HEK293T (cell line): Measurements from ENCODE around the gene SCTR.

Source experiments
- CTCF ChIA-PET: fragments of 350-600 bp; formaldehyde crosslinking; extraction: SDS; loops from one replicate; lab custom pipeline; 2021; ENCODE audit warnings: antibody characterized with exemption, inconsistent platforms; lab: Yijun Ruan, JAX
- POLR2A ChIA-PET: fragments of 350-600 bp; formaldehyde crosslinking; extraction: SDS; loops from one replicate; lab custom pipeline; 2020; ENCODE audit warnings: antibody characterized with exemption, inconsistent platforms; lab: Yijun Ruan, JAX
- DNase-seq: peaks from one replicate; pipeline ENCODE4 v3.0.0; 2012; ENCODE audit warnings: mixed read lengths; ENCODE audit errors: extremely low spot score
- ARNT ChIP-seq: fragments of 450-650 bp; IDR thresholded peaks from 2 replicates; pipeline ENCODE4 v1.6.1; 2017; ENCODE audit warnings: mild to moderate bottlenecking
- BHLHE40 ChIP-seq: fragments of 450-650 bp; IDR thresholded peaks from 2 replicates; pipeline ENCODE4 v1.6.1; 2016; ENCODE audit warnings: mild to moderate bottlenecking, moderate library complexity, borderline replicate concordance
- CTBP1 ChIP-seq: fragments of 450-650 bp; IDR thresholded peaks from 2 replicates; pipeline ENCODE4 v1.6.1; 2016; ENCODE audit warnings: borderline replicate concordance
- ELF4 ChIP-seq: fragments of 450-650 bp; IDR thresholded peaks from 2 replicates; pipeline ENCODE4 v1.6.1; 2017; ENCODE audit warnings: antibody characterized with exemption
- FOXA1 ChIP-seq: fragments of 450-650 bp; IDR thresholded peaks from 2 replicates; pipeline ENCODE4 v1.6.1; 2016; ENCODE audit warnings: mild to moderate bottlenecking
- FOXK2 ChIP-seq: fragments of 450-650 bp; IDR thresholded peaks from 2 replicates; pipeline ENCODE4 v1.6.1; 2016; ENCODE audit warnings: mild to moderate bottlenecking
- FOXM1 ChIP-seq: fragments of 450-650 bp; IDR thresholded peaks from 2 replicates; pipeline ENCODE4 v1.6.1; 2017; ENCODE audit warnings: mild to moderate bottlenecking, borderline replicate concordance
- HDGF ChIP-seq: fragments of 450-650 bp; IDR thresholded peaks from 2 replicates; pipeline ENCODE4 v1.6.1; 2017; ENCODE audit warnings: antibody characterized with exemption, borderline replicate concordance
- L3MBTL2 ChIP-seq: fragments of 450-650 bp; conservative IDR thresholded peaks from 2 replicates; pipeline ENCODE4 v1.6.1; 2016; ENCODE audit warnings: mild to moderate bottlenecking
- LEF1 ChIP-seq: fragments of 450-650 bp; IDR thresholded peaks from 2 replicates; pipeline ENCODE4 v1.6.1; 2017; ENCODE audit warnings: mild to moderate bottlenecking, borderline replicate concordance
- NFRKB ChIP-seq: fragments of 450-650 bp; IDR thresholded peaks from 2 replicates; pipeline ENCODE4 v1.6.1; 2016; ENCODE audit warnings: mild to moderate bottlenecking, moderate library complexity
- SP1 ChIP-seq: fragments of 450-650 bp; IDR thresholded peaks from 2 replicates; pipeline ENCODE4 v1.6.1; 2017
- SUZ12 ChIP-seq: fragments of 450-650 bp; IDR thresholded peaks from 2 replicates; pipeline ENCODE4 v1.6.1; 2016; ENCODE audit warnings: mild to moderate bottlenecking
- TARDBP ChIP-seq: fragments of 450-650 bp; IDR thresholded peaks from 2 replicates; pipeline ENCODE4 v1.6.1; 2016
- ZNF384 ChIP-seq: fragments of 450-650 bp; IDR thresholded peaks from 2 replicates; pipeline ENCODE4 v1.6.1; 2016
- TF ChIP-seq, protein P1 (sequence below): fragments of 450-650 bp; IDR thresholded peaks from 2 replicates; pipeline ENCODE4 v1.6.1; 2016

The SCTR gene

GRCh38 chr2:119478978-119479295 is 45.3 kb downstream of the SCTR start:
- CTCF ChIA-PET, result interaction anchor here (1.4 kb wide), 1 partner anchor 10 kb away, joined by 3 read pairs; no protein-coding TSS in a partner anchor
- POLR2A ChIA-PET, result no interaction called here
- TF ChIP-seq SUZ12, result no peak
- TF ChIP-seq ELF4, result no peak
- TF ChIP-seq L3MBTL2, result no peak
- TF ChIP-seq, protein P1, sequence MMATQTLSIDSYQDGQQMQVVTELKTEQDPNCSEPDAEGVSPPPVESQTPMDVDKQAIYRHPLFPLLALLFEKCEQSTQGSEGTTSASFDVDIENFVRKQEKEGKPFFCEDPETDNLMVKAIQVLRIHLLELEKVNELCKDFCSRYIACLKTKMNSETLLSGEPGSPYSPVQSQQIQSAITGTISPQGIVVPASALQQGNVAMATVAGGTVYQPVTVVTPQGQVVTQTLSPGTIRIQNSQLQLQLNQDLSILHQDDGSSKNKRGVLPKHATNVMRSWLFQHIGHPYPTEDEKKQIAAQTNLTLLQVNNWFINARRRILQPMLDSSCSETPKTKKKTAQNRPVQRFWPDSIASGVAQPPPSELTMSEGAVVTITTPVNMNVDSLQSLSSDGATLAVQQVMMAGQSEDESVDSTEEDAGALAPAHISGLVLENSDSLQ, result no peak
- TF ChIP-seq LEF1, result no peak
- TF ChIP-seq CTBP1, result no peak
- TF ChIP-seq ARNT, result no peak
- TF ChIP-seq FOXM1, result no peak
- no peak for TF ChIP-seq HDGF
- TF ChIP-seq NFRKB, result no peak
- no peak for TF ChIP-seq FOXK2
- no peak for TF ChIP-seq FOXA1
- no peak for TF ChIP-seq BHLHE40
- no peak for TF ChIP-seq TARDBP
- no peak for TF ChIP-seq ZNF384
- DNase-seq, result no peak

GRCh38 chr2:119478188-119478977 is 45.9 kb downstream of the SCTR start:
- no peak for DNase-seq
- CTCF ChIA-PET, result no interaction called here

GRCh38 chr2:119477113-119477505 is 47.2 kb downstream of the SCTR start:
- DNase-seq, result no peak
- ChIA-PET POLR2A (no interaction called here), CTCF (interaction anchor here (0.6 to 2.4 kb wide), 14 partner anchors 9 to 264 kb away, joined by 3 to 17 read pairs (median 6); no protein-coding TSS in a partner anchor)
- TF ChIP-seq HDGF (no peak), CTBP1 (no peak), SUZ12 (no peak)
- TF ChIP-seq, protein P1, result no peak

More at GRCh38 chr2:119478188-119478977, 45.9 kb downstream of the SCTR start:
- TF ChIP-seq FOXA1 (no peak), FOXK2 (no peak), CTBP1 (no peak), SP1 (no peak), ZNF384 (no peak), FOXM1 (no peak)
- TF ChIP-seq, protein P1, result no peak
- POLR2A ChIA-PET, result no interaction called here

- CTCF ChIA-PET, result interaction anchor here (0.9 to 2.4 kb wide), 18 partner anchors 9 to 264 kb away, joined by 3 to 17 read pairs (median 4); no protein-coding TSS in a partner anchor
- POLR2A ChIA-PET, result interaction anchor here (0.7 kb wide), 1 partner anchor 10 kb away, joined by 3 read pairs; no protein-coding TSS in a partner anchor
- DNase-seq, result peak; percentile 86
- TF ChIP-seq LEF1, result no peak
- no peak for TF ChIP-seq NFRKB
- TF ChIP-seq L3MBTL2, result no peak
- no peak for TF ChIP-seq FOXK2
- TF ChIP-seq, protein P1, result no peak
- TF ChIP-seq FOXA1, result no peak
- no peak for TF ChIP-seq BHLHE40
- no peak for TF ChIP-seq ZNF384
- TF ChIP-seq CTBP1, result no peak
- TF ChIP-seq ELF4, result no peak
- no peak for TF ChIP-seq SUZ12
- no peak for TF ChIP-seq FOXM1
- TF ChIP-seq TARDBP, result no peak
- TF ChIP-seq ARNT, result no peak
- no peak for TF ChIP-seq SP1
- TF ChIP-seq HDGF, result no peak
These were observed 47.8 kb downstream of the SCTR start for GRCh38 chr2:119476301-119477112.

DNA sequence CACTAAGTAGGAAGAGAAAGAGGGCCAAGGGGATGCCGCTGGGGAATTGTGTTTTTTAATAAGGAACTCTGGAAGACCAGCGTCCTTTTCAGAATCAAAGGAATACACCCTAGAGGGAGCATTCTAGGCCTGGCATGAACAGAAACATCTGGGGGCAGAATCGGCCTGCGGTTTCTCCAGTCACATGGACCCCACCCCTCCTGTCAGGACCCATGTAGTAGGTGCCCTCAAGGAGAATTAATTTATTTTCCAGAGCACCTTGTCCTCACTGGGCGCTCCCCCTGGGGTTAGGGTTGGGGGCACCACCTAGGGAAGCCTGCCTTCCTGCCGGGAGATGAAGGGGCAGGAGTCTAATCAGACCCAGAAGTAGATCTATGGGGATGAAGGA is 48.4 kb downstream of the SCTR start:
- DNase-seq, result no peak

More for the DNA sequence above, 48.4 kb downstream of the SCTR start:
- TF ChIP-seq FOXA1, result no peak
- TF ChIP-seq TARDBP, result no peak
- TF ChIP-seq HDGF, result no peak
- TF ChIP-seq FOXM1, result no peak
- TF ChIP-seq SP1, result no peak
- no peak for TF ChIP-seq LEF1
- no peak for TF ChIP-seq CTBP1
- no peak for TF ChIP-seq ARNT
- TF ChIP-seq SUZ12, result no peak
- TF ChIP-seq ELF4, result no peak
- no peak for TF ChIP-seq BHLHE40
- TF ChIP-seq FOXK2, result no peak
- no peak for TF ChIP-seq NFRKB
- TF ChIP-seq L3MBTL2, result no peak
- TF ChIP-seq, protein P1, result no peak
- no peak for TF ChIP-seq ZNF384
- POLR2A ChIA-PET, result interaction anchor here (0.7 kb wide), 1 partner anchor 11 kb away, joined by 3 read pairs; no protein-coding TSS in a partner anchor
- CTCF ChIA-PET, result interaction anchor here (1.0 to 2.4 kb wide), 16 partner anchors 10 to 263 kb away, joined by 3 to 17 read pairs (median 6); no protein-coding TSS in a partner anchor
